ENCODE data around the gene PAK4.

GRCh38 chr19:39087907-39088686, 37.5 kb upstream of the PAK4 start:
- TF ChIP-seq TRAFD1 (CRISPR knock-in tag; IDR thresholded peaks at IDR 0.05; ENCODE audit: borderline replicate concordance) (no peak), CTCF (CRISPR knock-in tag; IDR thresholded peaks at IDR 0.05) (no peak), ZNF317 (CRISPR knock-in tag; IDR thresholded peaks at IDR 0.05) (no peak), CREM (IDR thresholded peaks at IDR 0.05) (no peak), CREM (CRISPR knock-in tag; IDR thresholded peaks at IDR 0.05) (no peak), POLR2A (IDR thresholded peaks at IDR 0.05; ENCODE audit: insufficient read depth in 1 of 2, low read depth in 2 of 2, low read length in 2 of 2) (no peak), DPF2 (CRISPR knock-in tag; IDR thresholded peaks at IDR 0.05; ENCODE audit: borderline replicate concordance, low read depth) (no peak)

Measured in HepG2 (cell line).